K562 (cell line): ENCODE results near the gene SLCO1A2. TPM values are rescaled to one million over a fixed set of nuclear protein-coding genes. Genes with fewer than 3 reads are reported as not detected.
A peak's percentile ranks its signal among the peaks of the same experiment; 100 is the strongest.

ENCODE experiments used
- ATAC-seq: fragments of 200-7000 bp; cut with Tn5 transposase; 3 replicates; pipeline ENCODE4 v1.9.1; 2020; ENCODE audit warnings: moderate library complexity
- BruUV-seq: library from RNA; stranded (reverse); fragments of 400-500 nt; replicated peaks from 2 replicates; lab custom pipeline; 2021; lab: Mats Ljungman, UMichigan
- CTCF ChIA-PET: fragments of 300-600 bp; formaldehyde crosslinking; extraction: SDS; loops from one replicate; lab custom pipeline; 2021; ENCODE audit warnings: low intra/inter-chr PET ratio; lab: Yijun Ruan, JAX
- POLR2A ChIA-PET: fragments of 300-600, 350-650 bp; sonication (Branson Sonifier 250); formaldehyde crosslinking; extraction: SDS; loops from one replicate; lab custom pipeline; 2021; ENCODE audit warnings: antibody characterized with exemption, inconsistent platforms; lab: Yijun Ruan, JAX
- DNase-seq, 4 experiments: peaks; one replicate each; pipeline versions ENCODE4 v3.0.0 to v3.0.0-alpha.2; 2011 to 2018; ENCODE audit warnings: low spot score in 3 of 4, mixed read lengths in 3 of 4; ENCODE audit errors: extremely low read depth in 1 of 4
- FAIRE-seq: peaks from 2 replicates; lab custom pipeline; 2011; peaks lifted over from hg19 to GRCh38; lab: Jason Lieb, UNC
- H2AFZ ChIP-seq: 2 replicates; pipeline ENCODE4 v1.6.0; 2011; ENCODE audit warnings: low read depth, low read length, control low read depth, inconsistent platforms
- H3K27ac ChIP-seq: fragments of 200-600 bp; 3 replicates; pipeline ENCODE4 v1.8.0; 2011; ENCODE audit warnings: low read depth, mild to moderate bottlenecking, control low read depth, inconsistent platforms, low read length, moderate library complexity, mixed read lengths; ENCODE audit errors: extremely low read depth
- H3K27me3 ChIP-seq, 2 experiments: fragments of 300-600 bp in 1 of 2; 2 replicates in 1 of 2; 3 replicates in 1 of 2; pipeline versions ENCODE4 v1.6.0 to v1.8.0; 2011; ENCODE audit warnings: inconsistent platforms in 2 of 2, low read length in 2 of 2, mild to moderate bottlenecking in 1 of 2, mixed read lengths in 1 of 2, moderate library complexity in 1 of 2; ENCODE audit not compliant: control insufficient read depth in 2 of 2, insufficient read depth in 2 of 2
- H3K36me3 ChIP-seq: fragments of 300-600 bp; 3 replicates; pipeline ENCODE4 v1.8.0; 2011; ENCODE audit warnings: mild to moderate bottlenecking, low read length, inconsistent platforms; ENCODE audit not compliant: control insufficient read depth, insufficient read depth
- H3K4me1 ChIP-seq, 2 experiments: fragments of 200-600 bp in 1 of 2; replicated peaks in 1 of 2; 2 replicates in 1 of 2; 3 replicates in 1 of 2; pipeline versions ENCODE4 v1.5.1 to v1.8.0; 2011; ENCODE audit warnings: inconsistent platforms in 2 of 2, low read length in 2 of 2, mild to moderate bottlenecking in 1 of 2, mixed read lengths in 1 of 2, moderate library complexity in 1 of 2; ENCODE audit not compliant: control insufficient read depth in 2 of 2, insufficient read depth in 2 of 2
- H3K4me2 ChIP-seq: 2 replicates; pipeline ENCODE4 v1.6.1; 2011; ENCODE audit warnings: low read length, control low read depth, inconsistent platforms, mixed read lengths; ENCODE audit not compliant: insufficient read depth
- H3K4me3 ChIP-seq: fragments of 200-600 bp; sonication (generic), shearing (Covaris generic); 2 replicates; pipeline ENCODE4 v1.5.1; 2016; ENCODE audit warnings: control low read depth, inconsistent platforms
- H3K79me2 ChIP-seq: fragments of 200-600 bp; 3 replicates; pipeline ENCODE4 v1.8.0; 2011; ENCODE audit warnings: low read length, inconsistent platforms; ENCODE audit not compliant: control insufficient read depth, insufficient read depth
- H3K9ac ChIP-seq, 2 experiments: 2 replicates each; pipeline versions ENCODE4 v1.6.0 to v1.6.1; 2011; ENCODE audit warnings: low read depth in 2 of 2, low read length in 2 of 2, control low read depth in 1 of 2, inconsistent platforms in 1 of 2, mild to moderate bottlenecking in 1 of 2, mixed read lengths in 1 of 2; ENCODE audit not compliant: insufficient read depth in 1 of 2
- H3K9me1 ChIP-seq: one replicate; pipeline ENCODE4 v1.6.0; 2011; ENCODE audit warnings: inconsistent platforms, mild to moderate bottlenecking, low read length, moderate library complexity; ENCODE audit not compliant: control insufficient read depth, insufficient read depth
- H3K9me3 ChIP-seq: replicated peaks from 2 replicates; pipeline ENCODE4 v1.5.1; 2011; ENCODE audit warnings: low read depth, low read length, inconsistent platforms; ENCODE audit not compliant: control insufficient read depth, insufficient read depth
- H4K20me1 ChIP-seq: replicated peaks from 2 replicates; pipeline ENCODE4 v1.6.1; 2011; ENCODE audit warnings: low read length, inconsistent platforms, mixed read lengths; ENCODE audit not compliant: control insufficient read depth, insufficient read depth
- DACH1 ChIP-seq: fragments of 450-650 bp; IDR thresholded peaks from 2 replicates; pipeline ENCODE4 v1.6.1; 2018; ENCODE audit not compliant: partially characterized antibody
- EHMT2 ChIP-seq: fragments of 450-650 bp; IDR thresholded peaks from 2 replicates; pipeline ENCODE4 v1.6.1; 2018; ENCODE audit warnings: antibody characterized with exemption
- GATAD2A ChIP-seq: fragments of 450-650 bp; IDR thresholded peaks from 2 replicates; pipeline ENCODE4 v1.6.1; 2017
- IRF9 ChIP-seq: fragments of 450-650 bp; IDR thresholded peaks from 2 replicates; pipeline ENCODE4 v1.6.1; 2016; ENCODE audit warnings: missing biosample characterization, missing genetic modification characterization
- JUND ChIP-seq, 2 experiments: IDR thresholded peaks; 2 replicates in 1 of 2; 3 replicates in 1 of 2; pipeline ENCODE4 v1.6.1; 2011; ENCODE audit warnings: borderline replicate concordance in 2 of 2, low read depth in 2 of 2, low read length in 2 of 2, improper control_type of control experiment in 1 of 2, missing biosample characterization in 1 of 2, missing genetic modification characterization in 1 of 2, missing genetic modification reagents in 1 of 2
- MAFF ChIP-seq: IDR thresholded peaks from 2 replicates; pipeline ENCODE4 v1.6.1; 2012; ENCODE audit warnings: low read length, improper control_type of control experiment
- NCOA1 ChIP-seq: fragments of 450-650 bp; IDR thresholded peaks from 2 replicates; pipeline ENCODE4 v1.6.1; 2016; ENCODE audit warnings: low read depth
- SMARCA4 ChIP-seq: fragments of 450-650 bp; IDR thresholded peaks from 2 replicates; pipeline ENCODE4 v1.6.1; 2016
- ZNF511 ChIP-seq: sonication (generic); formaldehyde crosslinking; IDR thresholded peaks from 2 replicates; pipeline ENCODE4 v1.8.0; 2022; ENCODE audit warnings: mild to moderate bottlenecking, missing genetic modification reagents
- ZNF584 ChIP-seq: fragments of 200-800 bp; sonication (Bioruptor generic); IDR thresholded peaks from 2 replicates; pipeline ENCODE4 v1.6.1; 2016; ENCODE audit warnings: low read depth, mild to moderate bottlenecking, missing genetic modification characterization, missing compliant biosample characterization
- ZNF592 ChIP-seq: fragments of 450-650 bp; IDR thresholded peaks from 2 replicates; pipeline ENCODE4 v1.6.1; 2017; ENCODE audit warnings: antibody characterized with exemption, mild to moderate bottlenecking
- WGBS: fragments of 100-300 bp; shearing (Covaris generic); methylation state at CpG from one replicate; pipeline ENCODE4 v1.1.6; 2016; ENCODE audit warnings: low coverage, mixed read lengths; ENCODE audit not compliant: insufficient coverage; ENCODE audit errors: missing lambda C conversion rate; 5-methylcytosine and 5-hydroxymethylcytosine counted together
- in situ Hi-C: fragments of 300-500 bp; cut with MboI; formaldehyde crosslinking; loops from 4 replicates; pipeline ENCODE4 v1.15.0; 2018; ENCODE audit warnings: inconsistent platforms, mixed read lengths
- intact Hi-C: fragments of 100-400 bp; cut with micrococcal nuclease; formaldehyde crosslinking; loops from 2 replicates; pipeline ENCODE4 v1.14.2; 2022
- polyA plus RNA-seq, 8 experiments: library from polyadenylated mRNA; depleted of rRNA in 4 of 8; stranded (reverse) in 5 of 8; unstranded in 3 of 8; fragments of >200 nt; fragmentation: Nextera tagmentation in 2 of 8; fragmentation: Illumina TruSeq in 1 of 8; extraction: Ambion mirVana in 2 of 8; extraction: Trizol in 1 of 8; gene quantifications; 2 replicates each; pipeline versions ENCODE4 v1.2.1 to v1.2.3, GENCODE V29; 2011 to 2014; ENCODE audit warnings: inconsistent platforms in 1 of 8, missing spikeins in 1 of 8
- total RNA-seq, 7 experiments: library from RNA; depleted of rRNA in 6 of 7; stranded (reverse); fragments of >200 nt in 6 of 7; fragmentation: Illumina TruSeq in 2 of 7; extraction: Trizol in 2 of 7; gene quantifications; 2 replicates each; pipeline versions ENCODE4 v1.2.1 to v1.2.3, GENCODE V29; 2011 to 2021; ENCODE audit warnings: low replicate concordance in 1 of 7
- TF ChIP-seq, protein P1 (sequence below): fragments of 250-450 bp; sonication (Bioruptor Pico); IDR thresholded peaks from 2 replicates; pipeline ENCODE4 v1.4.0; 2020; ENCODE audit warnings: borderline replicate concordance
- TF ChIP-seq, protein P2 (sequence below): IDR thresholded peaks from 2 replicates; pipeline ENCODE4 v1.6.1; 2012; ENCODE audit warnings: low read depth, low read length, improper control_type of control experiment, borderline replicate concordance

SLCO1A2 gene
- total and polyA plus RNA-seq, 9 of the 15 experiments (the other 6 are each of a cell fraction or from before 2014, with no cell fraction given) = 1.2 to 4.4 (median 2.6) TPM

DNA sequence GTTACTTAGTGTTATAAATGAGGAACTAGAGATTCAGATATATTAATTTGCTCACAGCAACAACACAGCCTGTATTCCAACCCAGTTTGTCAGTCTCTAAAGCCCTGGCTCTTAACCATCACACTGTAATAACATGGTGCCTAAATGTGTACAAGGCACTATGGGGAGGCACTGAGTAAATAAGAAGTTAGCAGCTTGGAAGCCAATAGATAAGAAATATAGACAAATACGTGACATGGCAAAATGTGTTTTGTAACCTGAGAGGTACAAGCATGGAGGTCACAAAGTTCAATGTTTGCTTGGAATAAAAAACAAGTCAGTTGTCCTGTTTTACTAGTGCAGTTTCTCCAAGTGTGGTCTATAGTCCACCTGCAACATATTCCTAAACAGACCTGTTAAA is 16.3 kb upstream of the SLCO1A2 start:
- Histone ChIP-seq H2AFZ (no peak overlapping the region), H3K4me3 (no peak overlapping the region), H3K36me3 (no peaks in the 10 kb centered on the region), H3K79me2 (no peaks in the 10 kb centered on the region), H3K4me1 (peaks cover 0 to 30% of the 10 kb centered on the region in 2 experiments; a peak in 3 of 5 replicates), H3K9me1 (no peaks in the 10 kb centered on the region), H3K4me2 (peak overlapping the region; percentile 6), H3K27me3 (no peaks in the 10 kb centered on the region), H3K27ac (peak overlapping the region; percentile 61), H3K9ac (peak overlapping the region in 1 of 2 experiments; percentile 44; a peak in 1 of 4 replicates), H4K20me1 (no peaks in the 10 kb centered on the region), H3K9me3 (no peaks in the 10 kb centered on the region)
- ATAC-seq (peak; percentile 94), FAIRE-seq (peak; percentile 76), DNase-seq (peak; percentile 51 to 72 (median 56))
- BruUV-seq = no TSS peak
- intact Hi-C loops = loop anchor here (1.0 to 5.0 kb wide), 2 partner anchors 66 to 86 kb away; partner anchors contain the start of gene PYROXD1
- 0% methylated on average over 1 of the region's 1 CpG for WGBS
- POLR2A ChIA-PET = no interaction called here
- CTCF ChIA-PET = no interaction called here
- in situ Hi-C loops = no loop called here
- TF ChIP-seq, protein P1, sequence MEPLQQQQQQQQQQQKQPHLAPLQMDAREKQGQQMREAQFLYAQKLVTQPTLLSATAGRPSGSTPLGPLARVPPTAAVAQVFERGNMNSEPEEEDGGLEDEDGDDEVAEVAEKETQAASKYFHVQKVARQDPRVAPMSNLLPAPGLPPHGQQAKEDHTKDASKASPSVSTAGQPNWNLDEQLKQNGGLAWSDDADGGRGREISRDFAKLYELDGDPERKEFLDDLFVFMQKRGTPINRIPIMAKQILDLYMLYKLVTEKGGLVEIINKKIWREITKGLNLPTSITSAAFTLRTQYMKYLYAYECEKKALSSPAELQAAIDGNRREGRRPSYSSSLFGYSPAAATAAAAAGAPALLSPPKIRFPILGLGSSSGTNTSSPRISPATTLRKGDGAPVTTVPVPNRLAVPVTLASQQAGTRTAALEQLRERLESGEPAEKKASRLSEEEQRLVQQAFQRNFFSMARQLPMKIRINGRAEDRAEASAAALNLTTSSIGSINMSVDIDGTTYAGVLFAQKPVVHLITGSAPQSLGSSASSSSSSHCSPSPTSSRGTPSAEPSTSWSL (CRISPR knock-in tag) = no peak
- TF ChIP-seq EHMT2 (peak; percentile 52; the same call in 1 of the 2 replicates), ZNF592 (peak; percentile 65; the same call in 1 of the 2 replicates), ZNF511 (CRISPR knock-in tag) (no peak), DACH1 (no peak), MAFF (peak; percentile 88), ZNF584 (CRISPR knock-in tag) (no peak), IRF9 (tag) (no peak), NCOA1 (peak; percentile 40; the same call in 1 of the 2 replicates), SMARCA4 (peak; percentile 83), GATAD2A (0 out of 2 replicates have a peak, but pooled peaks have one; percentile 26), JUND (IDR thresholded peaks at IDR 0.05; ENCODE audit: borderline replicate concordance, low read depth, low read length) (peak; percentile 28; the same call in 1 of the 2 replicates), JUND (tag; IDR thresholded peaks at IDR 0.05; ENCODE audit: borderline replicate concordance, low read depth, low read length) (peak; percentile 32; the same call in 1 of the 3 replicates)
- TF ChIP-seq, protein P2, sequence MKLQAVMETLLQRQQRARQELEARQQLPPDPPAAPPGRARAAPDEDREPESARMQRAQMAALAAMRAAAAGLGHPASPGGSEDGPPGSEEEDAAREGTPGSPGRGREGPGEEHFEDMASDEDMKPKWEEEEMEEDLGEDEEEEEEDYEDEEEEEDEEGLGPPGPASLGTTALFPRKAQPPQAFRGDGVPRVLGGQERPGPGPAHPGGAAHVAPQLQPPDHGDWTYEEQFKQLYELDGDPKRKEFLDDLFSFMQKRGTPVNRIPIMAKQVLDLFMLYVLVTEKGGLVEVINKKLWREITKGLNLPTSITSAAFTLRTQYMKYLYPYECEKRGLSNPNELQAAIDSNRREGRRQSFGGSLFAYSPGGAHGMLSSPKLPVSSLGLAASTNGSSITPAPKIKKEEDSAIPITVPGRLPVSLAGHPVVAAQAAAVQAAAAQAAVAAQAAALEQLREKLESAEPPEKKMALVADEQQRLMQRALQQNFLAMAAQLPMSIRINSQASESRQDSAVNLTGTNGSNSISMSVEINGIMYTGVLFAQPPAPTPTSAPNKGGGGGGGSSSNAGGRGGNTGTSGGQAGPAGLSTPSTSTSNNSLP = peak; percentile 32; the same call in 1 of the 2 replicates
